Vein endothelial cell (primary cell): ENCODE results near the gene C5AR2. TPM values are rescaled to one million over a fixed set of nuclear protein-coding genes. Genes with fewer than 3 reads are reported as not detected.

Experiments
- total RNA-seq: library from RNA; depleted of rRNA; stranded (reverse); fragments of >200 nt; gene quantifications from 2 replicates; pipeline ENCODE4 v1.2.3, GENCODE V29; 2012

C5AR2 gene
- total RNA-seq, result not detected in 2 replicates

GRCh38 chr19:47331931-47332547 is at the start of gene C5AR2:
Gene C5AR2, plus strand, starts transcription at chr19:47332175. Its CDS starts 8,625 bp downstream, at chr19:47340800.

GRCh38 chr19:47309608-47310007 is 22.4 kb upstream of the C5AR2 start, which contains the start of gene C5AR1:
Gene C5AR1, plus strand, starts transcription at chr19:47309861. Its CDS starts 35 bp downstream, at chr19:47309896.

GRCh38 chr19:47348819-47349795 is 17.1 kb downstream of the C5AR2 start, which contains the start of gene DHX34:
Gene DHX34, plus strand, starts transcription at chr19:47349315. Its CDS starts 3,716 bp downstream, at chr19:47353031.

Other genes starting within 250 kb of the C5AR2 start
- gene ZC3H4, start 218.4 kb upstream of the C5AR2 start, total RNA-seq, result 26.8 and 27.9 TPM in 2 replicates
- gene SAE1, start 201.3 kb upstream of the C5AR2 start, total RNA-seq, result 153 and 194 TPM in 2 replicates
- 16.8 and 33.0 TPM in 2 replicates for gene BBC3, start 101.0 kb upstream of the C5AR2 start, total RNA-seq
- gene CCDC9, start 75.7 kb upstream of the C5AR2 start, total RNA-seq, result 4.5 and 5.6 TPM in 2 replicates
- gene INAFM1, start 57.3 kb upstream of the C5AR2 start, total RNA-seq, result 0.48 and 0.65 TPM in 2 replicates
- gene C5AR1, start 22.3 kb upstream of the C5AR2 start, total RNA-seq, result not detected in 2 replicates
- 13.7 and 16.7 TPM in 2 replicates for gene DHX34, start 17.1 kb downstream of the C5AR2 start, total RNA-seq
- gene MEIS3, start 87.4 kb downstream of the C5AR2 start, total RNA-seq, result 0.29 TPM in 1 of 2 replicates, not detected in the other
- not detected in 2 replicates for gene SLC8A2, start 139.7 kb downstream of the C5AR2 start, total RNA-seq
- 4.3 and 5.6 TPM in 2 replicates for gene KPTN, start 152.0 kb downstream of the C5AR2 start, total RNA-seq
- gene NAPA, start 182.9 kb downstream of the C5AR2 start, total RNA-seq, result 82.6 and 92.5 TPM in 2 replicates
- gene ZNF541, start 241.0 kb downstream of the C5AR2 start, total RNA-seq, result 0.19 and 0.33 TPM in 2 replicates